NT2/D1 (cell line): ENCODE measurements around the gene EXOSC1.

Source experiments
- SUZ12 ChIP-seq: IDR thresholded peaks from 2 replicates; pipeline ENCODE4 v1.6.1; 2011; ENCODE audit not compliant: insufficient read length, insufficient read depth; ENCODE audit errors: extremely low read depth
- YY1 ChIP-seq: IDR thresholded peaks from 2 replicates; pipeline ENCODE4 v1.6.1; 2011; ENCODE audit not compliant: insufficient read length, insufficient read depth
- ZNF274 ChIP-seq: IDR thresholded peaks from 2 replicates; pipeline ENCODE4 v1.6.1; 2011; ENCODE audit warnings: mild to moderate bottlenecking, low read depth, low read length

DNA sequence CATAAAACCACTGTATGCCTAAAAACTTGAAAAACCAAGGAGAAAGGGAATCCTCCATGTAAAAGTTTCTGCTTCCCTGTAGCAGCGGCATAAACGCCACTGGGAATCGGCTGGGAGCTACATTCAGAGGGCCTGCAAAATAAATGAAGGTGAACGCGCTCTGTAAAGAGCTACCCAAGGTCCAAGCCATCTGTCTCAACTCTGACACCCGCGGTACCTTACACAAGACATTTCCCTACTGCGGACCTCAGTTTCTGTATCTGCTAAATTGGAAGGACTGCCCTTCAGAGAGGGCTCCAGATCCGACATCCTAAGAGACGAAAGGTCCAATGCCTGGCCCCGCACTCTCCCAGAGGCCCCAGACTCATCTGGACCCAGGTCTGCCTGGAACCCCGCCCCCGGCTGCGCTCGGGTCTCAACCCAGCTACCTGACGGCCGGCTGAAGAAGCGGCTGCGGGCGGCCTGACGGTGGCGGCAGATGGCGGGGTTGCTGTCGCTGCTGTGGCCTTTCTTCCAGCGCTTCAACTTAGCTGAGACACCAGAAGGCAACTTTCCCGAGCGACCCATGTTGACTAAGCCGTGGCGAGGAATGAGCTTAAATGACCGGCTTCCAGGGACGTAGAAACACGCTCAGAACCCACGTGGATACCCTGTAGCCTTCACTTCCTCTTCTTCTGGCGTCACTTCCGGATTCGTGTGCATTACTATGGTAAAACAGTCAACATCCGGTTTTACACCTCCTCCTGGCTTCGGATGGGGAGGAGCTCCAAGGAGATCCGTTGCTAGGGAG lies 44.9 kb downstream of the EXOSC1 start, which contains the start of gene RRP12:
- TF ChIP-seq YY1 (no peak), ZNF274 (no peak), SUZ12 (no peak)
